Urothelium cell line (cell line): ENCODE data around the gene MAN1C1.

Source experiments
- DNase-seq: peaks from one replicate; pipeline ENCODE4 v3.0.0; 2011; ENCODE audit warnings: low spot score, mixed read lengths
- FAIRE-seq: peaks from 2 replicates; lab custom pipeline; 2011; peaks lifted over from hg19 to GRCh38; lab: Jason Lieb, UNC

The MAN1C1 gene

GRCh38 chr1:25807480-25808390, 191.1 kb downstream of the MAN1C1 start:
- no peak for DNase-seq

GRCh38 chr1:25808481-25809244, 192.1 kb downstream of the MAN1C1 start:
- FAIRE-seq: no peak
- DNase-seq: no peak

More at GRCh38 chr1:25807480-25808390, 191.1 kb downstream of the MAN1C1 start:
- FAIRE-seq: no peak

GRCh38 chr1:25809283-25809926, 192.8 kb downstream of the MAN1C1 start:
- FAIRE-seq (no peak), DNase-seq (no peak)

GRCh38 chr1:25809929-25810328, 193.3 kb downstream of the MAN1C1 start:
- no peak for DNase-seq
- no peak for FAIRE-seq

GRCh38 chr1:25810341-25811299, 194.0 kb downstream of the MAN1C1 start:
- DNase-seq: peak; percentile 76

GRCh38 chr1:25811384-25812082, 194.9 kb downstream of the MAN1C1 start:
- FAIRE-seq (no peak), DNase-seq (no peak)

More at GRCh38 chr1:25810341-25811299, 194.0 kb downstream of the MAN1C1 start:
- FAIRE-seq: no peak

GRCh38 chr1:25813071-25813733, 196.6 kb downstream of the MAN1C1 start:
- DNase-seq (no peak), FAIRE-seq (no peak)

- FAIRE-seq (no peak), DNase-seq (no peak)
Measured at GRCh38 chr1:25813734-25814471, 197.3 kb downstream of the MAN1C1 start.

- DNase-seq (no peak), FAIRE-seq (no peak)
Measured at GRCh38 chr1:25814549-25815087, 198.0 kb downstream of the MAN1C1 start.

- FAIRE-seq (no peak), DNase-seq (no peak)
Measured at GRCh38 chr1:25815208-25816111, 198.9 kb downstream of the MAN1C1 start.

- FAIRE-seq (no peak), DNase-seq (no peak)
Measured at GRCh38 chr1:25816112-25816718, 199.6 kb downstream of the MAN1C1 start.

GRCh38 chr1:25817840-25818501, 201.4 kb downstream of the MAN1C1 start:
- FAIRE-seq (no peak), DNase-seq (no peak)

GRCh38 chr1:25818569-25818968, 202.0 kb downstream of the MAN1C1 start:
- FAIRE-seq: no peak
- no peak for DNase-seq

GRCh38 chr1:25819491-25820246, 203.1 kb downstream of the MAN1C1 start, which contains the start of gene MTFR1L:
Gene MTFR1L, plus strand, starts transcription at chr1:25819954. Its CDS starts 3,151 bp downstream, at chr1:25823105.
- FAIRE-seq (peak; percentile 74), DNase-seq (peak; percentile 96)
